DMS53 treated with DMSO at 0.1 percent for 48 hours (cell line): ENCODE results near the gene WDR1.
"Not testable (repeated sequence)": the region's sequence is repeated elsewhere in the genome, so short reads cannot be mapped to it uniquely, and the experiment has no call there.

ENCODE experiments used
- DNase-seq: peaks from one replicate; lab custom pipeline; 2025; ENCODE audit not compliant: unreplicated experiment; lab: John Stamatoyannopoulos, UW

The WDR1 gene

DNA sequence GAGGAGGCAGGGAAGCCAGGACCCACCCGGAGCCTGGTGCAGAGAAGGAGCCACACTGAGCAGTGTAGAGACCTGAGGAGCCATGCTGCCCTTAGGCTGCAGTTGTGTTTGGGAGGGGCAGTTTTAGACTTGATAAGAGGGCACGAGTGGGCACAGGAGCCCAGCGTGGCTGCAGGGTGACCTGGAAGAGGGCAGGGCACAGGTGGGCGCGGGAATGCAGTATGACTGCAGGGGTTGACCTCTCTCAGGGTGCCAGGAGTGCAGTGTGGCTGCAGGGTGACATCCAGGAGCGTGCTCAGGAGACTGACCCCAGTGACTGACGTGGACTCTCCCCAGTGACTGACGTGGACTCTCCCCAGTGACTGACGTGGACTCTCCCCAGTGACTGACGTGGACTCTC is 14.6 kb upstream of the WDR1 start:
- no peak for DNase-seq

GRCh38 chr4:10130178-10130888 is 13.7 kb upstream of the WDR1 start:
- no peak for DNase-seq

DNA sequence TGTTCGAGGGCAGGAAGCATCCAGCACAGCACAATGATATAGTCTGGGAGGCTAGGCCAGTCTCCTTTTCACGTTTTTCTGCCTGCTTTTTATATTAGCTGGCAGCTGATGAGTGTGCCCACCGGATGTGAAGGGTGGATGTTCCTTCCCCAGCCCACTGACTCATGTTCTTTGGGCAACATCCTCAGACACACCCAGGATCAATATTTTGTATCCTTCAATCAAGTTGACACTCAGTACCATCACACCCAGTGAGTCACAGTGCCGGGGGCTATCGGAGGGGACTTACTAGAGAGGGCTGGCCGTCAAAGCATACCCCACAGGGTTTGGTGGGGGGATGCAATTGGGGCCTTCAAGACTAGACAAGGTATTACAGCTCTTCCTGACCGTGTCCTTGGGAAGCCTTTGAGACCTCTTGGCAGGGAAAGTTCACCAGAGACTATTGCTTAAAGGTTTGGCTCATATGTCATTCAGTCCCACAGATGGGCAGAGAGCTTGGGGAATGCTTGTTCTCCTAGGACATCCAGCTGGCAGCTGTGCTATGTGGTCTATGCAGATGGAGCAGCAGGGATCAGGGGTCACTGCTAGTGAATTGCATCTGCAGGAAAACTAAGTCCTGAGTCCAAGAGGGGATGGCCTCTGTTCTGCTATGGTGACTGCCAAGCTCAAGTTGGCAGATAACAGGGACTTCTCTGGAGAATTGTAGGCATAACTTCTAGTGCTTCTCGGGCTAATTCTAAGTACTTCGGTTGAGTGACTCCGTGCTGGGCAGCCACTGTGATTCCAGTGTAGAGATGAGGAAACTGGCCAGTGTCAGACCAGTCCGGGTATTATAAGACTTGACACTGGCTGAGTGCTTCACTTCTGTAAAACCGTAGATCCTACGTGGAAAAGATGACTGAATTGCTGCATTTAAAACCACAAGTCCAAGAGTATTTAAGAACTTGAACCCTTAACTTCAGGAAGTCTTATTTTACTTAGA is 12.9 kb upstream of the WDR1 start:
- DNase-seq, result no peak

GRCh38 chr4:10128761-10129160 is 12.2 kb upstream of the WDR1 start:
- DNase-seq, result no peak

DNA sequence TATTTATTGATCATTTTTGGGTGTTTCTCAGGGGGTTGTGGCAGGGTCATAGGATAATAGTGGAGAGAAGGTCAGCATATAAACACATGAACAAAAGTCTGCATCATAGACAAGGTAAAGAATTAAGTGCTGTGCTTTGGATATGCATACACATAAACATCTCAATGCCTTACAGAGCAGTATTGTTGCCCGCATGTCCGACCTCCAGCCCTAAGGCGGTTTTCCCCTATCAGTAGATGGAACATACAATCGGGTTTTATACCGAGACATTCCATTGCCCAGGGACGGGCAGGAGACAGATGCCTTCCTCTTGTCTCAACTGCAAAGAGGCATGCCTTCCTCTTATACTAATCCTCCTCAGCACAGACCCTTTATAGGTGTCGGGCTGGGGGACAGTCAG is 10.9 kb upstream of the WDR1 start:
- DNase-seq, result not testable (repeated sequence)

- no peak for DNase-seq
Observed at GRCh38 chr4:10124167-10124930, 7.8 kb upstream of the WDR1 start.

DNA sequence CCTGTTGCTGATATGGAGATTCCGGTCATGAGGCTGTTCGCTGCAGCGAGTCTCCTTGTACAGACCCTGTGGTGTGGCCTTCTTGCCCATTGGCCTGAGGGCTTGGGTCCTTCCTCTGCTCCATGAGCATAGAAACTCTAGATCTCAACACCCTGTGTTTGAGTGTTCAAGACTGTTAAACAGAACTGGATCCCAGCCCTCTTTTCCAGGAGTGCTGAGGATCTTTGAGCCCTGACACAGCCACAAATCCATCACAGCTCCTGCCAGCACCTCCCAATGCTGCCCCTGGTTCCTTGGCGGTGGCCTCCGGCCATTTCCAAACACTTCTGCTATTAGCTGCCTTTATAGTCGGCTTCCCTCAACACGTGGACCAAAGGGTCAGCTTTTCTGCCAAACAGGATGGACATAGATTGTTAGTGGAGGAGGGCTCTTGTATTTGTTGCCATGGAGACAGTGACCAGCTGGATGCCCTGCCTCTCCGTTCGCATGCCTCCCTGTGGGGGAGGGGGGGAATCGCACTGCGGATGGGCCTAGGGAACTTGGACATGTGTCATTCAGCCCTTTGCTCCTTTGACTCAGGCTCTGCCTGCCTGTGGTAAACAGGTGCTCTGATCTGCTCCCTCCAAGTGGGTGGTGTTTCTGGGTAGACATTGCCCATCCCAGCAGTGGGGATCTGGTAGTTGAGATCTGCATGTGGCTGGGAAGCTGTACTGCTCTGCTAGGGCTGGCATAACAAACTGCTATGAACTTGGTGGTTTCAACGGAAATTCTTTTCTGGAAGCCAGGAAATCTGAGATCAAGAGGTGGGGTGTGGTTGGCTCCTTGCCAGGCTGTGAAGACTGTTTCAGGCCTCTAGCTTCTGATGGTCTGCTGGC is 6.9 kb upstream of the WDR1 start:
- DNase-seq, result no peak

DNA sequence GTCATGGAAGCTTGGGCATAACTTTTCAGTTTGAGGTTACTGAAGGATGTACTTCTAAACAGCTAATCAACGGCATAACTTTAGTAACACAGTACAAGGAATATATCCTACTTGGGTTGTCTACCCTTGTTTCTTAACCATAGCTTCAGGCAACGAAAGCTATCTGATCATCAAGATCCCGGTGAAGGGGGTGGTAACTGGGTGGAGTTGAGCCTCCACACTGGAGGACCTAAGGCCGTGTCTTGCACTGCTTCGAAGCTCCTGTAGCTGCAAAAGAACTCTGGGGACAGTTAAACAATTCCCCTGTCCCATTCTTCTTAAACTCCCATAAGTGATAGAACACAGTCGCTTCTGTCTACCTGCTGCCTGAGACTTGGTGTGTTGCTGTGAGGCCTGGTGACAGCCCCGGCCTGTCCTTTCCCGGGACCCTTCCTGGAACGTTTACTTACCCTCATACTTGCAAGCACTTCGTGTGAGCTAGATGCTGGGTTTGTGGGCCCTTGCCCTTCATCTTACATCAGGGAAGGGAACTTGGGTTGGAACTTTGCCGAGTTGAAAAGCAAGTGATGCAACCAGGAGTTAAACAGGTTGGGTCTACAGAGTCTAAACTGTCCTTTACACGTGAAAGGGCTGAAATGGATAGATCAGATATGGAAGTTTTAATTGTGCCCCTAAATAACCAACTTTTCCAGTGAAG is 5.8 kb upstream of the WDR1 start:
- DNase-seq, result no peak

DNA sequence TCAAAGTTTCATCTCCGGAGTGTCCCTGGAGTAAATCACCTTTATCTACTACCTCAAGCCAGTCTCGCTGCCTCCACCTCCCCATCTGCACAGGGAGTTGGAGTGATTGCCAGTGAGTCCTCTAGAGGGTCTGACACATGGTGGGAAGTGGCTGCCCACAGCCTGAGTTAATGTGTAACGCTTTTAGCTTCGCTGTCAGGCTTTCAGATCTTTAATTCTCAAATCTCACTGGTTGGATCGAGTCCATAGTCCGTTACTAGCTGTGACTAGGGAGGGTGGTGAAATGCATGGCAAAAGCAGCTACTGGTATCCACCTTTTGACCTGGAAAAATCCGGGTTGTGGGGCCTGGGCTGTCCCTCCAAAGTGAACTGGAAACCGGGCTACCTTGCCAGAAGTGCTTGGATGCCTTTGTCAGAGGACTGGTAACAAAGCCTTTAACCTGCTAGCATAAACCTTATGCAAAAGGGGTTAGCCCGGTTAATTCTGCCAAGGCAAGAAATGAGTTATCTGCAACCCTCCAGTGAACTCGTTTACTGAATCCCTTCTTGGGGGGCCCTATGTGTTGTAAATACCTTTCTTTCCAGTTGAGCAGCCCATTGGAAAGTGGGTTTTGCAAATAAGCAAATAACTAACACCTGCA is 5.1 kb upstream of the WDR1 start:
- DNase-seq, result no peak

DNA sequence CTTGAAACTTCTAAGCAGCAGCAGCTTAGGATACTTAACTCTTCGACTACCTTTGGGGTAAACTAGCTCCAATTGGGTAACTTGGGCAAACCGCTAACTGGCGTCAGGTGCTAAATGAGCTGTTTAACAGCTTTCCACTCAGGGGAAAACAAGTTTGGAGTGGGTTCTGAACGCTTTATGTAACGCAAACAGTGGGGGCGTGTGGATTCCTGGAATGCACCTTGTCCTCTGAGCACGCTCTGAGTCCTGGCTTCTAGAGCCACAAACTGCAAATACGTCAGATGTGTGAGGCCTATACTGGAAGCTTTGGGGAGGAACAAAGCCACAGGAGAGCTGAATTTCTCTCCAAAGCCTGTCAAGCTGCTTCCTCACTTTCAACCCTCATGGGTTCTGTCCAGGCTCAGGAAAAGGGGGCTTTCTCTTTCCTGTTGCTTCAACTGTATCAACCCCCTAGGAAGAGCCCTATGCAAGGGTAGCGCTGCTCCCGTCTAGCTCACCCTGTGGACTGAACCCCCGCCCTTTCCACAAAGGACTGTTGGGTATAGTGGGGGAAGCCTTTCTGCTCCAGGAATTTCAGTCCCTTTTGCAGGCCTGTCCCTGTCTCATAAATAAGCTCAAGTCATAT is 4.5 kb upstream of the WDR1 start:
- no peak for DNase-seq

- no peak for DNase-seq
Observed at GRCh38 chr4:10119773-10120172, 3.2 kb upstream of the WDR1 start.

DNA sequence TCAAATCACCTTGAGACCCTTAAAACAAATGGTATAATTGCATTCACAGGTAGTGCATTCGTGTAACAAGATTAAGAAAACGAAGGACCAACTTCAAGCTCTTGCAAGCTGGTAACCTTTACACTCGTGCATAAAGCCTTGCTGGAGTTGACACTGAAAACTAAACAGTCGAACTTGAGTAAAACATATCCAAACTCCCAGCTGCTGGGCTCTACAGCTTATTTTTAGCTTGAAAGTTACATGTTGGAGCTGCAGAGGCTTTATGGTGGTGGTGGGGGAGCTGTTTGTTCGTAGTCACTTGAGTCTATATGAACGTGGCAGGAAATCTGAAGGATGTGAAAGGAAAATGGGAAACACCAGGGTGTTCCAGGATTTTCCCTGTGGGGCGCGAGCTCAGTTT is 2.7 kb upstream of the WDR1 start:
- DNase-seq, result no peak

- no peak for DNase-seq
Observed at GRCh38 chr4:10118048-10119004, 1.7 kb upstream of the WDR1 start.

- DNase-seq, result no peak
Observed at GRCh38 chr4:10117359-10118047, 904 bp upstream of the WDR1 start.

GRCh38 chr4:10115797-10116568 is 616 bp downstream of the WDR1 start:
- peak; percentile 67 for DNase-seq

DNA sequence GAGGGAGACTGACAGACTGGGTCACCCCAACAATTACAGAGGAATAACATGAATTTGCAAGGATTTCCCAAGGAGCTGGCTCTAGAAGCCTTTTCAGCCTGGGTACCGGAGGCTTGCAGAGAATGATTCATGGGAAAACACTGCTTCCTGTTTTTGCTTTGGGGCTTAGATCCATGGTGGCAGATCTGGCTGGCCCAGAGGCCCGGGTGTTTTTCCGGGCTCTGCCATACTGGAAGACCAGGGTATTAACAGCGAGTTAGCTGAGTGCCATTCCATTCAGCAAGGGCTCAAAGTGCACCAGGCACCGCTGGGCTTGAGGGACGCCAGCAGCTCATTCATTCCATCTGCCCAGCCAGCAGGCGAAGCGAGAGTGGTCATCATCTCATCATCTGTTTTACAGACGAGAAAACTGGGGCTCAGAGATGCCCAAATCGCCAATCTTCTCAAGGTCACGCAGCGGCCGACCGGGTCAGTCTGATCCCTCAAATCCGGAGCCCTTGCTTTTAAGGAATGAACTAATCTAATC is 1.3 kb downstream of the WDR1 start:
- DNase-seq, result no peak
